Amniotic epithelial cell (primary cell): Measurements from ENCODE around the gene RELA.

Source experiments
- DNase-seq: peaks from one replicate; pipeline ENCODE4 v3.0.0-alpha.2; 2010; ENCODE audit warnings: low read depth

The RELA gene

GRCh38 chr11:65633390-65634108 is 29.2 kb downstream of the RELA start:
- no peak for DNase-seq

- DNase-seq = no peak
Observed at GRCh38 chr11:65630215-65630614, 32.5 kb downstream of the RELA start.

- DNase-seq = no peak
Observed at GRCh38 chr11:65629579-65629978, 33.1 kb downstream of the RELA start.

GRCh38 chr11:65627202-65627601 is 35.5 kb downstream of the RELA start:
- no peak for DNase-seq

GRCh38 chr11:65625628-65626342 is 36.9 kb downstream of the RELA start:
- DNase-seq = peak; percentile 37

- no peak for DNase-seq
Observed at GRCh38 chr11:65624931-65625627, 37.6 kb downstream of the RELA start.

GRCh38 chr11:65623852-65624616 is 38.7 kb downstream of the RELA start:
- no peak for DNase-seq

GRCh38 chr11:65623177-65623576 is 39.5 kb downstream of the RELA start:
- no peak for DNase-seq

GRCh38 chr11:65622011-65622410 is 40.7 kb downstream of the RELA start:
- no peak for DNase-seq

GRCh38 chr11:65621460-65621859 is 41.3 kb downstream of the RELA start:
- no peak for DNase-seq

- no peak for DNase-seq
Observed at GRCh38 chr11:65620666-65621065, 42.0 kb downstream of the RELA start.

GRCh38 chr11:65619281-65619928 is 43.3 kb downstream of the RELA start:
- no peak for DNase-seq

- DNase-seq = no peak
Observed at GRCh38 chr11:65618763-65619162, 44.0 kb downstream of the RELA start.

GRCh38 chr11:65617990-65618751 is 44.5 kb downstream of the RELA start:
- no peak for DNase-seq

- DNase-seq = no peak
Observed at GRCh38 chr11:65617136-65617850, 45.4 kb downstream of the RELA start.

- no peak for DNase-seq
Observed at GRCh38 chr11:65616575-65617001, 46.1 kb downstream of the RELA start.

- no peak for DNase-seq
Observed at GRCh38 chr11:65615950-65616574, 46.7 kb downstream of the RELA start.

GRCh38 chr11:65615229-65615949 is 47.3 kb downstream of the RELA start, which contains the start of gene PCNX3:
TSS of gene PCNX3 (plus strand) at chr11:65615776. CDS start at chr11:65616312, 536 bp downstream.
- peak; percentile 100 for DNase-seq
